GM13977 (cell line): ENCODE data around the gene DCXR.
A peak's percentile ranks its signal among the peaks of the same experiment; 100 is the strongest.

Experiments
- DNase-seq: peaks from one replicate; pipeline ENCODE4 v3.0.0; 2012; ENCODE audit warnings: low spot score
- in situ Hi-C: fragments of 300-500 bp; cut with MboI; formaldehyde crosslinking; loops from one replicate; pipeline ENCODE4 v1.12.0; 2022; ENCODE audit warnings: low sequenced_read_pairs, low pct_unique_long_range_greater_than_20kb, mixed read lengths, inconsistent platforms; ENCODE audit not compliant: unreplicated experiment
- TF ChIP-seq, protein P1 (sequence below): IDR thresholded peaks from 2 replicates; pipeline ENCODE4 v1.5.1; 2012; ENCODE audit warnings: mild to moderate bottlenecking, control low read depth; ENCODE audit not compliant: insufficient read depth; ENCODE audit errors: extremely low read depth, missing control alignments

The DCXR gene

DNA sequence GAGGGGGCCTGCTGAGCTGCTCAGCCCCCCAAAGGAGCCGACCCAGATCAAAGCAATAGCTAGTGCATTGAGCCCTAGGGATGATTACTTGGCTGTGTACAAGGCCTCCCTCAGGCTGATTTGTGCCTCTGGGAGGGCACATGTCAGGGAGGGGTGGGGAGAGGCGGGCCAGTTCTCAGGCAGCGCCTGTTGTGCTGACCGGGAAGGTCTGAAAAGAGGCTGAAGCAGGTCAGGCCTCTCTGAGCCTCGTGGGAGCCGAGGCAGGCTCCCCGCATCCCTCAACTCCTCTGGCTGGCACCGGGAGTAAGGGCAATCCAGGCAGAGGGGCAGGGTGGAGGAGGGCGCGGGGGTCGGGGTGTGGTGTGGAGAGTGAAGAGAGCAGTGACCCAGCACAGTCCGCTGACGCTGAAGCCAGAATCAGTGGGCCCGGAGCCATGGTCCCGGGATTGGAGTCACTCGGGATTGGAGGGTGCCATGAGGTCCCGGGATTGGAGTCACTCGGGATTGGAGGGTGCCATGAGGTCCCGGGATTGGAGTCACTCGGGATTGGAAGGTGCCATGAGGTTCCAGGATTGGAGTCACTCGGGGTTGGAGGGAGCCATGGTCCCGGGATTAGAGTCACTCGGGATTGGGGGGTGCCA, 3.0 kb downstream of the DCXR start:
- no peak for DNase-seq
- in situ Hi-C loops, result loop anchor here (10.0 kb wide), 1 partner anchor 130 kb away; no protein-coding TSS in a partner anchor
- TF ChIP-seq, protein P1, sequence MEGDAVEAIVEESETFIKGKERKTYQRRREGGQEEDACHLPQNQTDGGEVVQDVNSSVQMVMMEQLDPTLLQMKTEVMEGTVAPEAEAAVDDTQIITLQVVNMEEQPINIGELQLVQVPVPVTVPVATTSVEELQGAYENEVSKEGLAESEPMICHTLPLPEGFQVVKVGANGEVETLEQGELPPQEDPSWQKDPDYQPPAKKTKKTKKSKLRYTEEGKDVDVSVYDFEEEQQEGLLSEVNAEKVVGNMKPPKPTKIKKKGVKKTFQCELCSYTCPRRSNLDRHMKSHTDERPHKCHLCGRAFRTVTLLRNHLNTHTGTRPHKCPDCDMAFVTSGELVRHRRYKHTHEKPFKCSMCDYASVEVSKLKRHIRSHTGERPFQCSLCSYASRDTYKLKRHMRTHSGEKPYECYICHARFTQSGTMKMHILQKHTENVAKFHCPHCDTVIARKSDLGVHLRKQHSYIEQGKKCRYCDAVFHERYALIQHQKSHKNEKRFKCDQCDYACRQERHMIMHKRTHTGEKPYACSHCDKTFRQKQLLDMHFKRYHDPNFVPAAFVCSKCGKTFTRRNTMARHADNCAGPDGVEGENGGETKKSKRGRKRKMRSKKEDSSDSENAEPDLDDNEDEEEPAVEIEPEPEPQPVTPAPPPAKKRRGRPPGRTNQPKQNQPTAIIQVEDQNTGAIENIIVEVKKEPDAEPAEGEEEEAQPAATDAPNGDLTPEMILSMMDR, result no peak

DNA sequence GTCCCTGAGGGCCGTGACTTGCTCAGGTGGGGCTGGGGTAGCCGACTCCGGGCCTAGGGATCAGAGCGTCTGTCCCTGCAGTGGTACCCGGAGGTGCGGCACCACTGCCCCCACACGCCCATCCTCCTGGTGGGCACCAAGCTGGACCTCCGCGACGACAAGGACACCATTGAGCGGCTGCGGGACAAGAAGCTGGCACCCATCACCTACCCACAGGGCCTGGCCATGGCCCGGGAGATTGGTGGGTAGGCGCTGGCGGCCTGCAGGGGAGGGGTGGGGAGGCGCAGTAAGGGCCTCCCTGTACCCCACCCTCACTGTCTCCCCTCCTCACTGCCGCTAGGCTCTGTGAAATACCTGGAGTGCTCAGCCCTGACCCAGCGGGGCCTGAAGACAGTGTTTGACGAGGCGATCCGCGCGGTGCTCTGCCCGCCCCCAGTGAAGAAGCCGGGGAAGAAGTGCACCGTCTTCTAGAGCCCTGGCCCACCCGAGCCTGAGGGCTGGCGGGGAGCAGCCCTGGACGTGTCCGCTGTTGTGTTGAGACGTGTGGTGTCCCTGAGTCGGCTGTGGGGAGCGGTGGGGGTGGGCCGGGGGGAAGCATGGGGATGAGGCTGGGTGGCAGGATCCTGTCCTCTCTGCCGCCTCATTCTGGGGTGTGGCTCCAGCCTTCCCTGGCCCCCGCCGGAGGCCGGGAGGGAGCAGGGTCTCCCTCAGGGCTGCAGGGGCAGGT, 4.0 kb downstream of the DCXR start:
- DNase-seq, result no peak
- TF ChIP-seq, protein P1, result no peak
- in situ Hi-C loops, result loop anchor here (10.0 kb wide), 1 partner anchor 131 kb away; no protein-coding TSS in a partner anchor

DNA sequence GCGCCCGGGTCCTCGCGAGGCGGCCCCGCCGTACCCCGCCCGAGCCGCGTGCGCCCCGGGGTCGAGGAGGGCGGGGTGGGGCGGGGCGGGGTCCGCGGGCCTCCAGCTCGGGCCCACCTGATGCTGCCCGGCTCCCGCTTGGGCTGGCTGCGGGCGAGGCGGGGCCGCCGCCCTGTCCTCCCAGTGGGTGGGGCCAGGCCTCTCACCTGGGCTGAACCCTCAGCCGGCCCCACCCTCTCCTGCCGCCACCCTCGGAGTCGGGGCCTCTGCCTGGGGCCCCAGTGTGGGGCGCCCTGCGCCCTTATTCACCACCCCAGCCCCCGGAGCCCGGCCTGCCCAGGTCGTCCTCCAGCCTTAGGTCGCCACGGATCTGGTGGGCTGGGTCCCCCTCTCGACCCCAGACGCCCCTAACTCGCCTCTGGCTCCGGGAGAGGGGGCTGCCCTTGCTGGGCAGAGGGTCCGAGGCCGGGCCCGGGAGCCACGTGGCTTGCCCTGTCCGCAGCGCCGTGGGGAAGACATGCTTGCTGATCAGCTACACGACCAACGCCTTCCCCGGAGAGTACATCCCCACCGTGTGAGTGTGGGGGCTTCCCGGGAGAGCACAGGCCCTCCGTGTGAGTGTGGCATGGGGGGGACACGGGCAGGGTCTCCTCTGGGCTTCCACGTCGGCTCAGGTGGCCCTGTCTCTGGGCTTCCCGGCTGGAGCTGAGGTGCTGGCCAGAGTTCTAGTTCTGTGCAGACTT, 5.4 kb downstream of the DCXR start:
- DNase-seq, result peak; percentile 71
- TF ChIP-seq, protein P1, result no peak
- in situ Hi-C loops, result loop anchor here (10.0 kb wide), 1 partner anchor 133 kb away; no protein-coding TSS in a partner anchor

DNA sequence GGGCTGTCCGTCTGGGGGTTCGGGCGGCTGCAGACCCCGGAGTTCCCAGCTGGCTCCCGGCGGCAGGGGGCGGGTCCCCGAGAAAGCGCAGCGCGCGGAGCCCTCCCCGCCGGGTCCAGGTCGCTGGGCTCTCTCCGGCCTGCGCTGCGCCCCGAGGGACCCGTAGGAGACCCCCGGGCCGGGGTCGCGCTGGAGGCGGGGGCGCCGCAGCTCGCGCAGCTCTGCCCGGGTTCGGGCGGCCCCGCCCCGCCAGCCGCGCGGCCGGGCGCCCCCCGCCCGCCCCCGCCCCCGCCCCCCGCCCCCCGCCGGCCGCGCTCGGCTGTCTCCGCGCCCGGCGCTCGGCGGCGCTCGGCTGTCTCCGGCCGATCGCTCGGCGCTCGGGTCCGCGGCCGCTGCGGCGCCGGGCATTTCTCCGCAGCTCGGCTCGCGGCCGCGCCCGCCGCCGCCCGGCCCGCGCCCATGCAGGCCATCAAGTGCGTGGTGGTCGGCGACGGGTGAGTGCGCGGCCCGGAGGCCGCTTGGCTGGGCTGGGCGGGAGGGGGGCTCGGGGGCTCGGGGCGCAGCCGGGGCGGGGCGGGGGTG, 6.1 kb downstream of the DCXR start, which contains the start of gene RAC3:
RAC3 (plus strand) TSS at position 376 of the 582 bp plus-strand sequence; CDS start at position 460, 84 bp downstream.
- in situ Hi-C loops, result loop anchor here (10.0 kb wide), 1 partner anchor 133 kb away; no protein-coding TSS in a partner anchor
- TF ChIP-seq, protein P1, result no peak
- DNase-seq, result peak; percentile 86

DNA sequence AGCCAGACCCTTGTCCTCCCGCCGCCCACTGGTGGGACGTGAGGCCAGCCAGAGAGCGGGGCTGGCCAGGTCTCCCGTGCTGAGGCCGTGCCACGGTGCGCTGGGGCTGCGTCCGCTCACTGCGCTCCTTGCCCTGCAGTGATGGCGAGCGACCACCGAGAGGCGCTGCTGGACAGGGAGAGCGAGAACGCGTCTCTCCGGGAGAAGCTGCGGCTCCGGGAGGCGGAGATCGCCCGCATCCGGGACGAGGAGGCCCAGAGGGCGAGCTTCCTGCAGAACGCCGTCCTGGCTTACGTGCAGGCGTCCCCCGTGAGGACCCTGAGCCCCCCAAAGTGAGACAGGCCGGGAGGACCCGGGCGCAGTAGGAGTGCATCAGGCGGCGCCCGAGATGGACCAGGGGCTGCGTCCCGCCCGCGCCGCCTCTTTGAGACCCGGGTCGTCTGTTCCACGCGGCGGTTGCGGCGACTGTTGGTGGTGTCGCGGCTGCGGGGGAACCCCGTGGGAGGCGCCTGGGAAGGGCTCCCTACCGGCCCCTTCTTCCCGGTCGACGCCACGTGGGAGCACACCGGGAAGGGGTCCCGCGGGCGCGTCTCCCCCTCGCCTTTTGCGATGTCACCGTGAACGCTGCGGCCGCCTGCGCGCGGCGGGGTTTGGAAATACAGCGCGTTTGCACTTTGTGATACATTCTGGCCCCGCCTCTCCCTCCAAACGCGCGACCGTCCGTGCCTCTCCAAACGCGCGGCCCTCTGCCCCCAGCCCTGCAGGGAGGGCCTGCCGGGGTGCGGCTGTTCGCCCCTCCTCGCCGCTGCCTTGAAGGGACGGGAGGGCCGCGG, 6.8 kb downstream of the DCXR start:
- TF ChIP-seq, protein P1, result peak; percentile 99
- in situ Hi-C loops, result loop anchor here (10.0 kb wide), 1 partner anchor 134 kb away; no protein-coding TSS in a partner anchor
- DNase-seq, result peak; percentile 89
